ENCODE data around the gene HSD17B4.
"Not testable (repeated sequence)": the region's sequence is repeated elsewhere in the genome, so short reads cannot be mapped to it uniquely, and the experiment has no call there.

Gene HSD17B4

GRCh38 chr5:119411361-119412278 lies 40.7 kb upstream of the HSD17B4 start:
- Histone ChIP-seq H3K4me3 (peak overlapping the region; percentile 89), H3K9ac (ENCODE audit: insufficient read length) (peak overlapping the region; percentile 72), H3K27ac (0 out of 2 replicates have a peak overlapping the region, but pooled peaks have one; percentile 19), H3K9me3 (ENCODE audit: low read depth, low read length) (no peaks in the 10 kb centered on the region), H3K36me3 (ENCODE audit: insufficient read depth, low read length) (no peaks in the 10 kb centered on the region)
- no peak for TF ChIP-seq EZH2 (IDR thresholded peaks at IDR 0.05)
- TF ChIP-seq FOXP2 (optimal IDR thresholded peaks at IDR 0.05; ENCODE audit: control extremely low read depth, extremely low read length, insufficient read depth), result no peak
- no peak for TF ChIP-seq POLR2AphosphoS5 (IDR thresholded peaks at IDR 0.05; ENCODE audit: borderline replicate concordance, low read depth, low read length)
- DNase-seq (ENCODE audit: low read depth, low spot score), result peak; percentile 71

GRCh38 chr5:119412279-119413227 lies 39.7 kb upstream of the HSD17B4 start:
- H3K9ac ChIP-seq (ENCODE audit: insufficient read length), result no peak overlapping the region
- no peak overlapping the region for H3K27ac ChIP-seq
- no peaks in the 10 kb centered on the region for H3K9me3 ChIP-seq (ENCODE audit: low read depth, low read length)
- DNase-seq (ENCODE audit: low read depth, low spot score), result no peak
- H3K4me3 ChIP-seq, result peak overlapping the region; percentile 89
- no peak for TF ChIP-seq POLR2AphosphoS5 (IDR thresholded peaks at IDR 0.05; ENCODE audit: borderline replicate concordance, low read depth, low read length)
- TF ChIP-seq EZH2 (IDR thresholded peaks at IDR 0.05), result no peak
- TF ChIP-seq FOXP2 (optimal IDR thresholded peaks at IDR 0.05; ENCODE audit: control extremely low read depth, extremely low read length, insufficient read depth), result no peak
- H3K36me3 ChIP-seq (ENCODE audit: insufficient read depth, low read length), result no peaks in the 10 kb centered on the region

- H3K4me3 ChIP-seq; H3K27ac ChIP-seq; H3K9me3 ChIP-seq (ENCODE audit: low read depth, low read length); H3K36me3 ChIP-seq (ENCODE audit: insufficient read depth, low read length); DNase-seq (ENCODE audit: low read depth, low spot score); H3K9ac ChIP-seq (ENCODE audit: insufficient read length): not testable (repeated sequence)
Observed at GRCh38 chr5:119414124-119414734, 38.1 kb upstream of the HSD17B4 start.

- H3K27ac ChIP-seq, result peak overlapping the region; percentile 85
- DNase-seq (ENCODE audit: low read depth, low spot score), result peak; percentile 90
- 0 out of 2 replicates have a peak, but pooled peaks have one; percentile 26 for TF ChIP-seq POLR2AphosphoS5 (IDR thresholded peaks at IDR 0.05; ENCODE audit: borderline replicate concordance, low read depth, low read length)
- TF ChIP-seq FOXP2 (optimal IDR thresholded peaks at IDR 0.05; ENCODE audit: control extremely low read depth, extremely low read length, insufficient read depth), result peak; percentile 74
- TF ChIP-seq EZH2 (IDR thresholded peaks at IDR 0.05), result no peak
- H3K36me3 ChIP-seq (ENCODE audit: insufficient read depth, low read length), result no peaks in the 10 kb centered on the region
- H3K9me3 ChIP-seq (ENCODE audit: low read depth, low read length), result no peaks in the 10 kb centered on the region
- peak overlapping the region; percentile 9 for H3K9ac ChIP-seq (ENCODE audit: insufficient read length)
- H3K4me3 ChIP-seq, result peak overlapping the region; percentile 63
Observed at GRCh38 chr5:119417891-119418605, 34.2 kb upstream of the HSD17B4 start.

- no peak for DNase-seq (ENCODE audit: low read depth, low spot score)
- peak overlapping the region; percentile 63 for H3K4me3 ChIP-seq
- H3K9me3 ChIP-seq (ENCODE audit: low read depth, low read length), result no peaks in the 10 kb centered on the region
- no peak for TF ChIP-seq EZH2 (IDR thresholded peaks at IDR 0.05)
- no peak for TF ChIP-seq FOXP2 (optimal IDR thresholded peaks at IDR 0.05; ENCODE audit: control extremely low read depth, extremely low read length, insufficient read depth)
- no peak for TF ChIP-seq POLR2AphosphoS5 (IDR thresholded peaks at IDR 0.05; ENCODE audit: borderline replicate concordance, low read depth, low read length)
- H3K9ac ChIP-seq (ENCODE audit: insufficient read length), result peak overlapping the region; percentile 9
- H3K36me3 ChIP-seq (ENCODE audit: insufficient read depth, low read length), result no peaks in the 10 kb centered on the region
- peak overlapping the region; percentile 85 for H3K27ac ChIP-seq
Observed at GRCh38 chr5:119418606-119419100, 33.6 kb upstream of the HSD17B4 start.

GRCh38 chr5:119420169-119420568 lies 32.1 kb upstream of the HSD17B4 start:
- no peak for TF ChIP-seq POLR2AphosphoS5 (IDR thresholded peaks at IDR 0.05; ENCODE audit: borderline replicate concordance, low read depth, low read length)
- no peak for TF ChIP-seq EZH2 (IDR thresholded peaks at IDR 0.05)
- TF ChIP-seq FOXP2 (optimal IDR thresholded peaks at IDR 0.05; ENCODE audit: control extremely low read depth, extremely low read length, insufficient read depth), result no peak
- H3K9ac ChIP-seq (ENCODE audit: insufficient read length), result no peak overlapping the region
- H3K27ac ChIP-seq, result no peak overlapping the region
- no peak overlapping the region for H3K4me3 ChIP-seq
- DNase-seq (ENCODE audit: low read depth, low spot score), result no peak
- H3K9me3 ChIP-seq (ENCODE audit: low read depth, low read length), result no peaks in the 10 kb centered on the region
- H3K36me3 ChIP-seq (ENCODE audit: insufficient read depth, low read length), result no peaks in the 10 kb centered on the region

GRCh38 chr5:119426057-119426456 lies 26.2 kb upstream of the HSD17B4 start:
- Histone ChIP-seq H3K9ac (ENCODE audit: insufficient read length) (no peak overlapping the region), H3K9me3 (ENCODE audit: low read depth, low read length) (no peaks in the 10 kb centered on the region), H3K27ac (no peak overlapping the region), H3K36me3 (ENCODE audit: insufficient read depth, low read length) (no peaks in the 10 kb centered on the region), H3K4me3 (no peak overlapping the region)
- TF ChIP-seq POLR2AphosphoS5 (IDR thresholded peaks at IDR 0.05; ENCODE audit: borderline replicate concordance, low read depth, low read length) (no peak), FOXP2 (optimal IDR thresholded peaks at IDR 0.05; ENCODE audit: control extremely low read depth, extremely low read length, insufficient read depth) (no peak), EZH2 (IDR thresholded peaks at IDR 0.05) (no peak)
- no peak for DNase-seq (ENCODE audit: low read depth, low spot score)
